ENCODE results near the gene COL2A1.

COL2A1 gene

DNA sequence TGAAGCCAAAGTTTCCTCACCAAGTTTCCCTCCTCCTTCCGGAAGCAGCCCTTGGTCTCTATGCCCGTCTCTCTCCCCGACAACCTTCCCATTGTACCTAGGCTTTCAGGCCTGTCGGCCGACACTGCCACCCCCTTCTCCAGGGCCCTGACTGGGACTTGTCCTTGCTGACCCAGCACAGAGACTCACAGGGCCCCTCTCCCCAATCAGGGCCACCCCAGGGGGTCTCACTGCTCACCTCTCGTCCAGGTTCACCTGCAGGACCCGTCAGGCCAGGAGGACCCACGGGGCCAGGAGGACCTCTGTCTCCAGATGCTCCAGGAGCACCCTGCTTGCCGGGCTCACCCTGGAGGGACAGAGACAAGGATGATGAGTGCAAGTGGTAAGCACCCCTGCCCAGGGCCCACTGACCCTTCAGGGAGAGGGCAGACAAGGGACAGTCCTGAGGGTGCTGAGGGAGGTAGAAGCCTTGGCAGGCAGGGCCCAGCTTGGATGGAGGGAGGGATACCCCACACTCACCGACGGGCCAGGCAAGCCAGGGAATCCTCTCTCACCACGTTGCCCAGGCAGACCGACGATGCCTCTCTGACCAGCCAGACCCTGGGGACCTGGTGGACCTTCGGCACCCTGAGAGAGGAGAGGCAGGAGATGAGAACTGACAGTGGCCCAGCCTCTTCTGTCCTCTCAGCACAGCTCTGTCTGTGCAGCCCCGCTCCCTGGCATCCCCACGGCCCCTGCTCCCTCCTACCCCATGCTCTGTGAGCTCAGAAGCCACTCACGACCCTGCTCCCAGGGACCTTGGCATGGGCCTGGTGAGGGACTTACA lies 26.3 kb downstream of the COL2A1 start:
- DNase-seq (ENCODE audit: low read depth) = no peak
- TF ChIP-seq, protein P1, sequence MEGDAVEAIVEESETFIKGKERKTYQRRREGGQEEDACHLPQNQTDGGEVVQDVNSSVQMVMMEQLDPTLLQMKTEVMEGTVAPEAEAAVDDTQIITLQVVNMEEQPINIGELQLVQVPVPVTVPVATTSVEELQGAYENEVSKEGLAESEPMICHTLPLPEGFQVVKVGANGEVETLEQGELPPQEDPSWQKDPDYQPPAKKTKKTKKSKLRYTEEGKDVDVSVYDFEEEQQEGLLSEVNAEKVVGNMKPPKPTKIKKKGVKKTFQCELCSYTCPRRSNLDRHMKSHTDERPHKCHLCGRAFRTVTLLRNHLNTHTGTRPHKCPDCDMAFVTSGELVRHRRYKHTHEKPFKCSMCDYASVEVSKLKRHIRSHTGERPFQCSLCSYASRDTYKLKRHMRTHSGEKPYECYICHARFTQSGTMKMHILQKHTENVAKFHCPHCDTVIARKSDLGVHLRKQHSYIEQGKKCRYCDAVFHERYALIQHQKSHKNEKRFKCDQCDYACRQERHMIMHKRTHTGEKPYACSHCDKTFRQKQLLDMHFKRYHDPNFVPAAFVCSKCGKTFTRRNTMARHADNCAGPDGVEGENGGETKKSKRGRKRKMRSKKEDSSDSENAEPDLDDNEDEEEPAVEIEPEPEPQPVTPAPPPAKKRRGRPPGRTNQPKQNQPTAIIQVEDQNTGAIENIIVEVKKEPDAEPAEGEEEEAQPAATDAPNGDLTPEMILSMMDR (conservative IDR thresholded peaks at IDR 0.05; ENCODE audit: low read length) = no peak
- no peak overlapping the region for H3K4me3 ChIP-seq (ENCODE audit: low read length)

GRCh38 chr12:47977046-47977771 lies 27.1 kb downstream of the COL2A1 start:
- no peak overlapping the region for H3K4me3 ChIP-seq (ENCODE audit: low read length)
- DNase-seq (ENCODE audit: low read depth) = no peak
- TF ChIP-seq, protein P1 (conservative IDR thresholded peaks at IDR 0.05; ENCODE audit: low read length) = no peak

- DNase-seq (ENCODE audit: low read depth) = no peak
- TF ChIP-seq, protein P1 (conservative IDR thresholded peaks at IDR 0.05; ENCODE audit: low read length) = no peak
- no peak overlapping the region for H3K4me3 ChIP-seq (ENCODE audit: low read length)
Observed at GRCh38 chr12:47975816-47976215, 28.5 kb downstream of the COL2A1 start.

DNA sequence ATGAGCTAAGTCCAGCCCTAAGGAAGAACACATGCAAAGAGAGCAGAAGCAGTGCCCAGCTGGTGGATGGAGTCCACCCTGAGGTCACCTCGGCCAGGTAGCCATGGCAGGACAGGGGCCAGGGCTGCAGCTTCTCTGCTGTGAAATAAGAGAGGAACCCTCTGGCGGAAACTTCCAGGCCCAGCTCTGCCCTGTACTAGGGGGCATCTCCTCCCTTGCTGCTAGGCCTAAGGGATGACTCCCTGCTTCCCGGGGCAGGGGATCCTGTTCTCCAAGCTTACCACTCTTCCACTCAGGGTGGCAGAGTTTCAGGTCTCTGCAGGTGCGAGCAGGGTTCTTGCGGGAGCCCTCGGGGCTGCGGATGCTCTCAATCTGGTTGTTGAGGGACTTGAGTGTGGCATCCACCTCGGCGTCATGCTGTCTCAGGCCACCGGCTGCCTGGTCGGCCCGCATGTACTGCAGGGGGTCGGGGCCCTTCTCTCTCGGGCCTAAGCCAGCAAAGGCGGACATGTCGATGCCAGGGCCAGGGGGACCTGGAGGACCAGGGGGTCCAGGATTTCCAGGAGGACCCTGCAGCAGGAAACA lies 29.1 kb downstream of the COL2A1 start:
- DNase-seq (ENCODE audit: low read depth) = no peak
- H3K4me3 ChIP-seq (ENCODE audit: low read length) = no peak overlapping the region
- TF ChIP-seq, protein P1 (conservative IDR thresholded peaks at IDR 0.05; ENCODE audit: low read length) = no peak

- H3K4me3 ChIP-seq (ENCODE audit: low read length) = no peak overlapping the region
- TF ChIP-seq, protein P1 (conservative IDR thresholded peaks at IDR 0.05; ENCODE audit: low read length) = no peak
- DNase-seq (ENCODE audit: low read depth) = no peak
Observed at GRCh38 chr12:47973870-47974269, 30.4 kb downstream of the COL2A1 start.

- TF ChIP-seq, protein P1 (conservative IDR thresholded peaks at IDR 0.05; ENCODE audit: low read length) = no peak
- no peak overlapping the region for H3K4me3 ChIP-seq (ENCODE audit: low read length)
- DNase-seq (ENCODE audit: low read depth) = no peak
Observed at GRCh38 chr12:47972895-47973294, 31.4 kb downstream of the COL2A1 start.

Data from AG10803 (cell line).